ENCODE data around the gene BRAF. TPM values are rescaled to one million over a fixed set of nuclear protein-coding genes. Genes with fewer than 3 reads are reported as not detected.
A peak's percentile ranks its signal among the peaks of the same experiment; 100 is the strongest.

Gene BRAF
- total RNA-seq, 4 donors from 2014 or later: 36.5 to 59.6 (median 45.4) TPM

DNA sequence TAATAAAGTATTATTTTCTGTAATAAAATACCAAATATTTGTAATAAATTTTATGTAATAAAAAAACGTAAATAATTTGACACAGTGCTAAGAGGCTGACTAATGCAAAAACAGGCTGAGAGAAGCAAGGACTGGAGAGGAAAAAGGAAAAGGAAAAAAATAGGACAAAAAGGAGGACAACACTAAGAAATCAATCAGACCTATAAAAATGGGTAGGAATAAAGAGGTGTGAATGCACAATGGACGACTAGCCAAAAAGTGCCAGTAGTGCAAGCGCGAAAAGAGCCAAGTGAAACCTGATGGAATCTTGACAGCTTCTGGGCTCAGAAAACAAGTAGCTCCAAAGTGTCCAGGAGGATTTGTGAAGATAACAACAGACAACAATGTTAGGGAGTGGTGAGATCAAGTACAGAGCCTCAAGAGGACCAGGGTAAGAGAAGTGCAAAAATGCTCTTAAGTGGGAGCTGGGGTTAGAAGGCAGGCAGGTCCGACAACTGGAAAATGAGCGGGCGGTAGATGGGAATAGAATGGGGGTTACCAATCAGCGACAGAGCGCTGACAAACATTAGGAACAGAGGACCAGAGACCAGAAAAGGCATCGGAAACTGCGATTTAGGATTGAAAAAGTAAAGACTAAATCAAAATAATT, 1.2 kb downstream of the BRAF start:
- 3% methylated on average over 11 of the region's 11 CpGs for WGBS, 2 donors
- no peak for DNase-seq (ENCODE audit: low spot score in 2 of 2)
- H3K4me3 ChIP-seq (ENCODE audit: low read depth, poor library complexity, severe bottlenecking): peak overlapping the region; percentile 96
- intact Hi-C loops (cut with DNase I; ENCODE audit: low total_unique reads): no loop called here
- TF ChIP-seq, protein P1, sequence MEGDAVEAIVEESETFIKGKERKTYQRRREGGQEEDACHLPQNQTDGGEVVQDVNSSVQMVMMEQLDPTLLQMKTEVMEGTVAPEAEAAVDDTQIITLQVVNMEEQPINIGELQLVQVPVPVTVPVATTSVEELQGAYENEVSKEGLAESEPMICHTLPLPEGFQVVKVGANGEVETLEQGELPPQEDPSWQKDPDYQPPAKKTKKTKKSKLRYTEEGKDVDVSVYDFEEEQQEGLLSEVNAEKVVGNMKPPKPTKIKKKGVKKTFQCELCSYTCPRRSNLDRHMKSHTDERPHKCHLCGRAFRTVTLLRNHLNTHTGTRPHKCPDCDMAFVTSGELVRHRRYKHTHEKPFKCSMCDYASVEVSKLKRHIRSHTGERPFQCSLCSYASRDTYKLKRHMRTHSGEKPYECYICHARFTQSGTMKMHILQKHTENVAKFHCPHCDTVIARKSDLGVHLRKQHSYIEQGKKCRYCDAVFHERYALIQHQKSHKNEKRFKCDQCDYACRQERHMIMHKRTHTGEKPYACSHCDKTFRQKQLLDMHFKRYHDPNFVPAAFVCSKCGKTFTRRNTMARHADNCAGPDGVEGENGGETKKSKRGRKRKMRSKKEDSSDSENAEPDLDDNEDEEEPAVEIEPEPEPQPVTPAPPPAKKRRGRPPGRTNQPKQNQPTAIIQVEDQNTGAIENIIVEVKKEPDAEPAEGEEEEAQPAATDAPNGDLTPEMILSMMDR (IDR thresholded peaks at IDR 0.05): no peak
- no peak for TF ChIP-seq POLR2A (IDR thresholded peaks at IDR 0.05)

DNA sequence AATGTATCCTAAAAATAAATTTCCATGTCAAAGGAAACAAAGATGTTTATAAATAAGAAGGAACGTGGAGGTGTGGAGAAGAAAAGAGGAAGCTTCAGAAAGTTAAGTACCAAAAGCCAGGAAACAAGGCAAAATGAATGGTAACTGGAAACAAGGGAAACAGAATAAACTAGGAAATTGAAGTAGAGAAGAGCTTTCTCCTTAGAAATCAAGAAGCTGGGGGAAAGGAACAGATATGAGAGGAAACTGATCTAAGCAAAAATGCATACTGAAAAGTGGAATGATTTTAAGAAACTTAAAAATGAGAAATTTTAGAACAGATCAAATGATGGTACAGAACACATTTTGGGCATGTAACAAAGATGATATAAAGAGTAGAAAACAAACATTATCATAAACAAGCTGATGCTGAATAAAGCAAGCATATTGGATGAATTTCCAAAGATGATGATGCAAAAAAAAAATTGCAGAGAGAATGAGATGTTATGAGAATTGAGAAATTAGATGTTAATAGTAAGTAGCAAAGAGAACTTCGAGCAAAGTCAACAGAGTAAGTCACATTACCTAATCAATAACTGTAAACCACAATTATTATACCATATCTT, 1.9 kb downstream of the BRAF start:
- TF ChIP-seq, protein P1 (IDR thresholded peaks at IDR 0.05): no peak
- no peak for TF ChIP-seq POLR2A (IDR thresholded peaks at IDR 0.05)
- DNase-seq (ENCODE audit: low spot score in 2 of 2): no peak
- intact Hi-C loops (cut with DNase I; ENCODE audit: low total_unique reads): no loop called here
- WGBS, 2 donors: 36 to 37% methylated on average over 2 of the region's 2 CpGs
- no peak overlapping the region for H3K4me3 ChIP-seq (ENCODE audit: low read depth, poor library complexity, severe bottlenecking)

DNA sequence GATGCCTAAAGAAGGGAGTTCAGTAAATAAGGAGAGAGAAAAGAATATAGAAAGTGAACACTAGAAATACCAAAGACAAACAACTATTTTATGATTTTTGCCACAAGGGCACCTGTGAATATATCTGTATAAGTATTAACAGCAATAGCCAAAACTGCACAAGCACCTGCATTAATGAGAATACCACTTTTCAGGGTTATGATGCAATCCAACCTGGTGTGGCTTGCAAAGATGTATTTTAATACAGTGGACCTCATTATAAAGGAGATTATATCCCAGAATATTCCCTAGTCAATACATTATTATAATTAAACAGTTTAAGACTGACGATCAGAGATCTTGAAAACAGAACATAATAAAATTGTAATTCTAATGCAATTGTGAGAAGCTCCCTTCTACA, 4.0 kb downstream of the BRAF start:
- no peak for DNase-seq (ENCODE audit: low spot score in 2 of 2)
- WGBS, 2 donors: 83 to 85% methylated on average over 1 of the region's 1 CpG
- intact Hi-C loops (cut with DNase I; ENCODE audit: low total_unique reads): no loop called here

DNA sequence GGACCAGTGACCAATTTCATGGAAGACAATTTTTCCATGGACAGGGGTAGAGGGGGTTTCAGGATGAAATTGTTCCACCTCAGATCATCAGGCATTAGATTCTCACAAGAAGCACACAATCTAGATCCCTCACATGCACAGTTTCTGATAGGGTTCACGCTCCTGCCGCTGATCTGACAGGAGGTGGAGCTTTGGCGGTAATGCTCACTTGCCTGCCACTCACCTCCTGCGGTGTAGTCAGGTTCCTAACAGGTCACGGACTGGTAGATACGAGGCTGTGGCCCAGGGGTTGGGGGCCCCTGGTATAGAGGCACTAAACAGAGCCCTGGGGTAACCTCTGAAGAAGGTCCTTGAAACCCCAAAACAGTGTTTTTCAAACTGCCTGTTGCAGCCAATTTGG, 6.5 kb downstream of the BRAF start:
- WGBS, 2 donors: 99 to 100% methylated on average over 6 of the region's 6 CpGs
- intact Hi-C loops (cut with DNase I; ENCODE audit: low total_unique reads): no loop called here
- TF ChIP-seq POLR2A (IDR thresholded peaks at IDR 0.05): no peak
- TF ChIP-seq, protein P1 (IDR thresholded peaks at IDR 0.05): no peak
- no peak overlapping the region for H3K4me3 ChIP-seq (ENCODE audit: low read depth, poor library complexity, severe bottlenecking)
- no peak for DNase-seq (ENCODE audit: low spot score in 2 of 2)

More for the DNA sequence above, 4.0 kb downstream of the BRAF start:
- no peak for TF ChIP-seq POLR2A (IDR thresholded peaks at IDR 0.05)
- TF ChIP-seq, protein P1 (IDR thresholded peaks at IDR 0.05): no peak
- no peak overlapping the region for H3K4me3 ChIP-seq (ENCODE audit: low read depth, poor library complexity, severe bottlenecking)

DNA sequence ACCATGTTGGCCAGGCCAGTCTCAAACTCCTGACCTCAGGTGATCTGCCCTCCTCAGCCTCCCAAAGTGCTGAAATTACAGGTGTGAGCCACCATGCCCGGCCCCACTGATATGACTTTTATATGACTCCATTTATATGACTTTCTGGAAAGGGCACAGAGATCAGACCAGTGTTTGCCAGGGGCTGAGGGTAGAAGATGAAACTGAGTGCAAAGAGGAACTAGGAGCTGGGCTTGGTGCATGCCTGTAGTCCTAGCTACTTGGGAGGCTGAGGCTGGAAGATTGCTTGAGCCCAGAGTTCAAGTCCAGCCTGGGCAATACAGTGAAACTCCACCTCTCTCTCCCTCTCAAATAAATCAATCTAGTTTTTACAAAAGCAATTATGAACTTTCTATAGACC, 7.5 kb downstream of the BRAF start:
- DNase-seq (ENCODE audit: low spot score in 2 of 2): no peak
- no peak overlapping the region for H3K4me3 ChIP-seq (ENCODE audit: low read depth, poor library complexity, severe bottlenecking)
- intact Hi-C loops (cut with DNase I; ENCODE audit: low total_unique reads): no loop called here
- 100% methylated on average over 1 of the region's 1 CpG for WGBS, 2 donors
- no peak for TF ChIP-seq POLR2A (IDR thresholded peaks at IDR 0.05)
- TF ChIP-seq, protein P1 (IDR thresholded peaks at IDR 0.05): no peak

Data from lower leg skin (tissue), 4 donors.